ENCODE results near the gene LGR6.
"Not testable (repeated sequence)": the region's sequence is repeated elsewhere in the genome, so short reads cannot be mapped to it uniquely, and the experiment has no call there.

Gene LGR6

GRCh38 chr1:202165267-202165941, 28.2 kb upstream of the LGR6 start:
- no peak overlapping the region for H3K4me3 ChIP-seq (ENCODE audit: low read depth, low read length)

DNA sequence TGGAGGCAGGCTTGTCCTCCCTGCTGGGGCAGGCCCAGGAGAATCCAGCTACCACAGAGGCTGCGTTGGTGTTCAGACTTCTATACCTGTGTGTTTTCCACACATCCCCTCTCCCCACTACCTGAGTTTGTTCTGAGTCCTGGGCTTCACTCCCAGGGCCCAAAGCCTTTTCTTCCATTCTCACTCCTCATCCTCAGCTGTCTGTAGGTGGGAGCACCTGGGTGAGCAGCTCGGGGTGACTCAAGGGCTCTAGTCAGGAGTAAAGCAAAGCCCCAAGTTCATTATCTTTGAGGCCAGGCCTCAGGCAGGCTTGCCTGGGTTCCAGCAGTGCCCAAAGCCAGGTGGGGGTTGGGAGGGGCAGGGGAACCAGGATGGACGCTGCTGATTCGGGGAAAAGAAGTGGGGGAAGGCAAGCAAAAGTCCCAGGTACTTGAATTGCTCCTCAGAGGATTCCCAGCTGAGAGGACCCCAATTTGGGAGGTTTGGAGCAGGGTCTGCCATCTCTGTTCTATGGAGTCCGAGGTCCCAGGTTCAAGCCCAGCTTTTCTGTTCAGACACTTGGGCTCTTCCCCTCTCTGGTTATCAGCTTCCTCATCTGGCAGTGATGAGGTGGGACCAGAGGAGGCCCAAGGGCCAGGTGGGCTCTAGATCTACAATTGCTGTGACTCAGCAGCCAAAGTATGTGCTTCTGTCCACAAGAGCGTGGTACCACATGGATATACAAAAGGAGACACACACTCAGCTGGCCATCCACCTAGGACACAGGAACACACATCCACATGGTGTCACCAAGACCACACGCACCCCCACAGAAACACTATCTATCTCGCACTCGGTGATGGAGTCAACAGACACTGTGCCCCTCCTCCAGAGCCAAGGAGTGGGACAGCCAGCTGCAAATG, 27.4 kb upstream of the LGR6 start:
- no peak overlapping the region for H3K4me3 ChIP-seq (ENCODE audit: low read depth, low read length)
- no peak for TF ChIP-seq CTCF (IDR thresholded peaks at IDR 0.05; ENCODE audit: low read depth, low read length)

More at GRCh38 chr1:202165267-202165941, 28.2 kb upstream of the LGR6 start:
- no peak for TF ChIP-seq CTCF (IDR thresholded peaks at IDR 0.05; ENCODE audit: low read depth, low read length)

GRCh38 chr1:202167054-202167453, 26.5 kb upstream of the LGR6 start:
- not testable (repeated sequence) for H3K4me3 ChIP-seq (ENCODE audit: low read depth, low read length)

- TF ChIP-seq CTCF (IDR thresholded peaks at IDR 0.05; ENCODE audit: low read depth, low read length) = no peak
- no peak overlapping the region for H3K4me3 ChIP-seq (ENCODE audit: low read depth, low read length)
These were observed 25.7 kb upstream of the LGR6 start for GRCh38 chr1:202167708-202168415.

- TF ChIP-seq CTCF (IDR thresholded peaks at IDR 0.05; ENCODE audit: low read depth, low read length) = no peak
- no peak overlapping the region for H3K4me3 ChIP-seq (ENCODE audit: low read depth, low read length)
These were observed 24.7 kb upstream of the LGR6 start for GRCh38 chr1:202168861-202169260.

GRCh38 chr1:202170726-202171125, 22.9 kb upstream of the LGR6 start:
- no peak overlapping the region for H3K4me3 ChIP-seq (ENCODE audit: low read depth, low read length)
- TF ChIP-seq CTCF (IDR thresholded peaks at IDR 0.05; ENCODE audit: low read depth, low read length) = no peak

GRCh38 chr1:202171292-202172014, 22.1 kb upstream of the LGR6 start:
- no peak for TF ChIP-seq CTCF (IDR thresholded peaks at IDR 0.05; ENCODE audit: low read depth, low read length)
- no peak overlapping the region for H3K4me3 ChIP-seq (ENCODE audit: low read depth, low read length)

Measured in WI38 (cell line).